DOHH2 (cell line): Measurements from ENCODE around the gene CBFA2T2.
"Not testable (repeated sequence)": the region's sequence is repeated elsewhere in the genome, so short reads cannot be mapped to it uniquely, and the experiment has no call there.

ENCODE experiments used
- EZH2phosphoT487 ChIP-seq: fragments of 200-600 bp; sonication (generic); IDR thresholded peaks from 2 replicates; pipeline ENCODE4 v1.6.1; 2017; ENCODE audit warnings: borderline replicate concordance, mild to moderate bottlenecking, antibody characterized with exemption, low read length, moderate library complexity, mixed read lengths
- TF ChIP-seq, protein P1 (sequence below): fragments of 200-600 bp; sonication (generic); IDR thresholded peaks from one replicate; pipeline ENCODE4 v1.5.1; 2014; ENCODE audit warnings: antibody characterized with exemption, mild to moderate bottlenecking, low read depth, low read length; ENCODE audit not compliant: poor library complexity, severe bottlenecking

DNA sequence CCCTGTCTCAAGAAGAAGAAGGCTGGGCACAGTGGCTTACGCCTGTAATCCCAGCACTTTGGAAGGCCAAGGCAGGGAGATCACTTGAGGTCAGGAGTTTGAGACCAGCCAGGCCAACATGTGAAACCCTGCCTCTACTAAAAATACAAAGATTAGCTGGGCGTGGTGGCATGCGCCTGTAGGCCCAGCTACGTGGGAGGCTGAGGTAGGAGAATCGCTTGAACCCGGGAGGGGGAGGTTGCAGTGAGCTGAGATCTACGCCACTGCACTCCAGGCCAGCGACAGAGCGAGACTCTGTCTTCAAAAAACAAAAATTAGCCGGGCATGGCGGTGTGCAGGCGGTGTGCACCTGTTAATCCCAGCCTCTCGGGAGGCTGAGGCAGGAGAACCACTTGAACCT lies 22.0 kb downstream of the CBFA2T2 start:
- TF ChIP-seq, protein P1, sequence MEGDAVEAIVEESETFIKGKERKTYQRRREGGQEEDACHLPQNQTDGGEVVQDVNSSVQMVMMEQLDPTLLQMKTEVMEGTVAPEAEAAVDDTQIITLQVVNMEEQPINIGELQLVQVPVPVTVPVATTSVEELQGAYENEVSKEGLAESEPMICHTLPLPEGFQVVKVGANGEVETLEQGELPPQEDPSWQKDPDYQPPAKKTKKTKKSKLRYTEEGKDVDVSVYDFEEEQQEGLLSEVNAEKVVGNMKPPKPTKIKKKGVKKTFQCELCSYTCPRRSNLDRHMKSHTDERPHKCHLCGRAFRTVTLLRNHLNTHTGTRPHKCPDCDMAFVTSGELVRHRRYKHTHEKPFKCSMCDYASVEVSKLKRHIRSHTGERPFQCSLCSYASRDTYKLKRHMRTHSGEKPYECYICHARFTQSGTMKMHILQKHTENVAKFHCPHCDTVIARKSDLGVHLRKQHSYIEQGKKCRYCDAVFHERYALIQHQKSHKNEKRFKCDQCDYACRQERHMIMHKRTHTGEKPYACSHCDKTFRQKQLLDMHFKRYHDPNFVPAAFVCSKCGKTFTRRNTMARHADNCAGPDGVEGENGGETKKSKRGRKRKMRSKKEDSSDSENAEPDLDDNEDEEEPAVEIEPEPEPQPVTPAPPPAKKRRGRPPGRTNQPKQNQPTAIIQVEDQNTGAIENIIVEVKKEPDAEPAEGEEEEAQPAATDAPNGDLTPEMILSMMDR: not testable (repeated sequence)
- TF ChIP-seq EZH2phosphoT487: not testable (repeated sequence)
